KMS-11 (cell line): ENCODE measurements around the gene RASSF4.

Experiments
- H2AFZ ChIP-seq: fragments of 200-600 bp; sonication (generic); 2 replicates; pipeline ENCODE4 v1.6.1; 2016; ENCODE audit warnings: antibody characterized with exemption, mixed run types, low read depth
- H3K27ac ChIP-seq: fragments of 200-600 bp; sonication (generic); 2 replicates; pipeline ENCODE4 v1.6.1; 2016; ENCODE audit warnings: mild to moderate bottlenecking, mixed run types
- H3K27me3 ChIP-seq: fragments of 200-600 bp; sonication (generic); 2 replicates; pipeline ENCODE4 v1.6.1; 2017; ENCODE audit warnings: mild to moderate bottlenecking, low read depth, mixed run types, moderate library complexity; ENCODE audit not compliant: insufficient read depth
- H3K36me3 ChIP-seq: fragments of 200-600 bp; sonication (generic); 2 replicates; pipeline ENCODE4 v1.6.1; 2017; ENCODE audit warnings: mild to moderate bottlenecking, mixed run types; ENCODE audit not compliant: insufficient read depth
- H3K4me1 ChIP-seq: fragments of 200-600 bp; sonication (generic); 2 replicates; pipeline ENCODE4 v1.6.1; 2016; ENCODE audit warnings: mild to moderate bottlenecking, low read depth, mixed run types; ENCODE audit not compliant: poor library complexity, severe bottlenecking
- H3K4me2 ChIP-seq: fragments of 200-600 bp; sonication (generic); 2 replicates; pipeline ENCODE4 v1.7.0; 2016; ENCODE audit warnings: mild to moderate bottlenecking, mixed run types
- H3K4me3 ChIP-seq: fragments of 200-600 bp; sonication (generic); IDR thresholded peaks from 2 replicates; pipeline ENCODE4 v1.6.1; 2017; ENCODE audit warnings: low read depth, low read length, mixed read lengths; ENCODE audit not compliant: insufficient read depth
- H3K79me2 ChIP-seq: fragments of 200-600 bp; sonication (generic); 2 replicates; pipeline ENCODE4 v1.6.1; 2016; ENCODE audit warnings: low read depth, mixed run types; ENCODE audit not compliant: insufficient read depth
- H3K9ac ChIP-seq: fragments of 200-600 bp; sonication (generic); 2 replicates; pipeline ENCODE4 v1.6.1; 2016; ENCODE audit warnings: mild to moderate bottlenecking, mixed run types
- H4K20me1 ChIP-seq: fragments of 200-600 bp; sonication (generic); 2 replicates; pipeline ENCODE4 v1.6.1; 2016; ENCODE audit warnings: mild to moderate bottlenecking, mixed run types; ENCODE audit not compliant: insufficient read depth
- CTCF ChIP-seq: fragments of 200-600 bp; sonication (generic); conservative IDR thresholded peaks from 2 replicates; pipeline ENCODE4 v1.6.1; 2017; ENCODE audit warnings: low read depth, mild to moderate bottlenecking, antibody characterized with exemption, low read length, moderate library complexity, mixed read lengths

Gene RASSF4

GRCh38 chr10:44947371-44948152 lies 12.0 kb upstream of the RASSF4 start:
- Histone ChIP-seq H3K4me2 (no peak overlapping the region), H3K4me3 (no peak overlapping the region), H3K79me2 (no peaks in the 10 kb centered on the region), H2AFZ (no peak overlapping the region), H3K27ac (no peak overlapping the region), H3K27me3 (no peaks in the 10 kb centered on the region), H4K20me1 (no peaks in the 10 kb centered on the region), H3K4me1 (peaks cover 11% of the 10 kb centered on the region), H3K36me3 (no peaks in the 10 kb centered on the region), H3K9ac (no peak overlapping the region)
- no peak for TF ChIP-seq CTCF

GRCh38 chr10:44948642-44949041 lies 11.0 kb upstream of the RASSF4 start:
- no peak overlapping the region for H3K4me2 ChIP-seq
- no peaks in the 10 kb centered on the region for H3K79me2 ChIP-seq
- TF ChIP-seq CTCF = no peak
- no peaks in the 10 kb centered on the region for H3K27me3 ChIP-seq
- no peaks in the 10 kb centered on the region for H4K20me1 ChIP-seq
- H2AFZ ChIP-seq = no peak overlapping the region
- H3K4me1 ChIP-seq = peaks cover 11% of the 10 kb centered on the region
- H3K4me3 ChIP-seq = no peak overlapping the region
- H3K36me3 ChIP-seq = no peaks in the 10 kb centered on the region
- H3K9ac ChIP-seq = no peak overlapping the region
- H3K27ac ChIP-seq = no peak overlapping the region

- Histone ChIP-seq H2AFZ (no peak overlapping the region), H3K36me3 (no peaks in the 10 kb centered on the region), H3K4me1 (peaks cover 6% of the 10 kb centered on the region), H3K27ac (no peak overlapping the region), H4K20me1 (no peaks in the 10 kb centered on the region), H3K4me2 (no peak overlapping the region), H3K27me3 (no peaks in the 10 kb centered on the region), H3K79me2 (no peaks in the 10 kb centered on the region), H3K4me3 (no peak overlapping the region), H3K9ac (no peak overlapping the region)
- TF ChIP-seq CTCF = no peak
These were observed 10.3 kb upstream of the RASSF4 start for GRCh38 chr10:44949127-44949802.

- no peaks in the 10 kb centered on the region for H3K27me3 ChIP-seq
- peaks cover under 1% of the 10 kb centered on the region for H3K4me1 ChIP-seq
- no peak overlapping the region for H3K4me3 ChIP-seq
- no peak overlapping the region for H3K4me2 ChIP-seq
- no peaks in the 10 kb centered on the region for H4K20me1 ChIP-seq
- H3K9ac ChIP-seq = no peak overlapping the region
- H3K79me2 ChIP-seq = no peaks in the 10 kb centered on the region
- no peak overlapping the region for H2AFZ ChIP-seq
- H3K27ac ChIP-seq = no peak overlapping the region
- TF ChIP-seq CTCF = no peak
- H3K36me3 ChIP-seq = no peaks in the 10 kb centered on the region
These were observed 9.7 kb upstream of the RASSF4 start for GRCh38 chr10:44949915-44950314.
